Measurements from ENCODE around the gene LMTK3. TPM values are rescaled to one million over a fixed set of nuclear protein-coding genes. Genes with fewer than 3 reads are reported as not detected.

Gene LMTK3
- total RNA-seq, 1 donor, result 0.43 TPM

GRCh38 chr19:48443256-48443655 lies 68.4 kb downstream of the LMTK3 start:
- no peak for DNase-seq (ENCODE audit: low read depth)
- H3K4me3 ChIP-seq (ENCODE audit: low read depth, low read length), result no peak overlapping the region
- no peak for TF ChIP-seq CTCF (IDR thresholded peaks at IDR 0.05; ENCODE audit: insufficient read depth, low read depth, low read length)

GRCh38 chr19:48442116-48443035 lies 69.3 kb downstream of the LMTK3 start:
- no peak for TF ChIP-seq CTCF (IDR thresholded peaks at IDR 0.05; ENCODE audit: insufficient read depth, low read depth, low read length)
- no peak for DNase-seq (ENCODE audit: low read depth)
- H3K4me3 ChIP-seq (ENCODE audit: low read depth, low read length), result no peak overlapping the region

GRCh38 chr19:48441360-48442050 lies 70.1 kb downstream of the LMTK3 start:
- no peak for TF ChIP-seq CTCF (IDR thresholded peaks at IDR 0.05; ENCODE audit: insufficient read depth, low read depth, low read length)
- no peak overlapping the region for H3K4me3 ChIP-seq (ENCODE audit: low read depth, low read length)
- no peak for DNase-seq (ENCODE audit: low read depth)

GRCh38 chr19:48436586-48436985 lies 75.0 kb downstream of the LMTK3 start:
- no peak overlapping the region for H3K4me3 ChIP-seq (ENCODE audit: low read depth, low read length)
- TF ChIP-seq CTCF (IDR thresholded peaks at IDR 0.05; ENCODE audit: insufficient read depth, low read depth, low read length), result no peak
- DNase-seq (ENCODE audit: low read depth), result no peak

Other genes starting within 250 kb of the LMTK3 start
- 0.32 and 0.43 TPM in 2 replicates for gene ZNF114, start 241.8 kb downstream of the LMTK3 start, total RNA-seq
- gene EMP3, start 186.3 kb downstream of the LMTK3 start, total RNA-seq, result 82.8 and 92.4 TPM in 2 replicates
- 2.9 and 3.0 TPM in 2 replicates for gene TMEM143, start 147.9 kb downstream of the LMTK3 start, total RNA-seq
- not detected in 2 replicates for gene SYNGR4, start 147.5 kb downstream of the LMTK3 start, total RNA-seq
- gene KDELR1, start 120.3 kb downstream of the LMTK3 start, total RNA-seq, result 72.2 and 111 TPM in 2 replicates
- gene GRIN2D, start 118.2 kb downstream of the LMTK3 start, total RNA-seq, result 0.86 and 1.9 TPM in 2 replicates
- 25.1 and 38.4 TPM in 2 replicates for gene GRWD1, start 65.9 kb downstream of the LMTK3 start, total RNA-seq
- 0.43 and 0.64 TPM in 2 replicates for gene KCNJ14, start 56.3 kb downstream of the LMTK3 start, total RNA-seq
- gene CYTH2, start 42.5 kb downstream of the LMTK3 start, total RNA-seq, result 31.1 and 42.5 TPM in 2 replicates
- under 0.01 TPM in 1 of 2 replicates, not detected in the other for gene SULT2B1, start 40.3 kb upstream of the LMTK3 start, total RNA-seq
- gene SPACA4, start 94.9 kb upstream of the LMTK3 start, total RNA-seq, result not detected in 2 replicates
- gene FAM83E, start 103.2 kb upstream of the LMTK3 start, total RNA-seq, result 0.32 and 1.3 TPM in 2 replicates
- gene RPL18, start 107.3 kb upstream of the LMTK3 start, total RNA-seq, result 1,548 and 1,575 TPM in 2 replicates
- 7.8 and 10.0 TPM in 2 replicates for gene SPHK2, start 107.7 kb upstream of the LMTK3 start, total RNA-seq
- 6.9 and 7.7 TPM in 2 replicates for gene DBP, start 125.5 kb upstream of the LMTK3 start, total RNA-seq
- 1.3 TPM in 2 replicates for gene CA11, start 134.4 kb upstream of the LMTK3 start, total RNA-seq
- under 0.01 TPM in 1 of 2 replicates, not detected in the other for gene NTN5, start 161.2 kb upstream of the LMTK3 start, total RNA-seq
- not detected in 2 replicates for gene FUT2, start 184.1 kb upstream of the LMTK3 start, total RNA-seq
- 1.7 and 2.3 TPM in 2 replicates for gene MAMSTR, start 207.9 kb upstream of the LMTK3 start, total RNA-seq
- 0.97 and 2.6 TPM in 2 replicates for gene RASIP1, start 228.8 kb upstream of the LMTK3 start, total RNA-seq
- under 0.01 TPM in 1 of 2 replicates, not detected in the other for gene IZUMO1, start 235.1 kb upstream of the LMTK3 start, total RNA-seq
- under 0.01 TPM in 2 replicates for gene FUT1, start 240.8 kb upstream of the LMTK3 start, total RNA-seq
- not detected in 2 replicates for gene FGF21, start 243.7 kb upstream of the LMTK3 start, total RNA-seq